ENCODE measurements around the gene RNASE11. TPM values are rescaled to one million over a fixed set of nuclear protein-coding genes. Genes with fewer than 3 reads are reported as not detected.

The RNASE11 gene
- polyA plus RNA-seq, 1 experiment: not detected

DNA sequence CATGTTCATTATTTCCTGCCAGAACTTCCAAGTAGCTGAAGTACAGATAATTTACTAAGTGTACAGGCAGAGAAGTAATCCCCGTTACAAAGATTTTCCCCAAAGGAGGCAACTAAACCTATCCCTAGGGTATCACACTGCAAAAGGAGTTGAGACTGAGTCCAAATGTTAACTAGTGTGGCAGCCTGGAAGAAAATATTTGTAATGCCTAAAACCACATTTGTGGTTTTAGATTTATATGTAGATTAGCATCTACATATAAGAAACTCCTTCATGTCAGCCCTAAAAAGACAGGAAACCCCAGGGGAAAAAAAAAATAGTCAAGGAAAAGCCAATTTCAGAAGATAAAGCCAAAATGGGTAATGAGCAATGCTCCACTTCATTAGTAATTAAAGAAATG lies 4.8 kb upstream of the RNASE11 start:
- TF ChIP-seq, protein P1, sequence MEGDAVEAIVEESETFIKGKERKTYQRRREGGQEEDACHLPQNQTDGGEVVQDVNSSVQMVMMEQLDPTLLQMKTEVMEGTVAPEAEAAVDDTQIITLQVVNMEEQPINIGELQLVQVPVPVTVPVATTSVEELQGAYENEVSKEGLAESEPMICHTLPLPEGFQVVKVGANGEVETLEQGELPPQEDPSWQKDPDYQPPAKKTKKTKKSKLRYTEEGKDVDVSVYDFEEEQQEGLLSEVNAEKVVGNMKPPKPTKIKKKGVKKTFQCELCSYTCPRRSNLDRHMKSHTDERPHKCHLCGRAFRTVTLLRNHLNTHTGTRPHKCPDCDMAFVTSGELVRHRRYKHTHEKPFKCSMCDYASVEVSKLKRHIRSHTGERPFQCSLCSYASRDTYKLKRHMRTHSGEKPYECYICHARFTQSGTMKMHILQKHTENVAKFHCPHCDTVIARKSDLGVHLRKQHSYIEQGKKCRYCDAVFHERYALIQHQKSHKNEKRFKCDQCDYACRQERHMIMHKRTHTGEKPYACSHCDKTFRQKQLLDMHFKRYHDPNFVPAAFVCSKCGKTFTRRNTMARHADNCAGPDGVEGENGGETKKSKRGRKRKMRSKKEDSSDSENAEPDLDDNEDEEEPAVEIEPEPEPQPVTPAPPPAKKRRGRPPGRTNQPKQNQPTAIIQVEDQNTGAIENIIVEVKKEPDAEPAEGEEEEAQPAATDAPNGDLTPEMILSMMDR (IDR thresholded peaks at IDR 0.05; ENCODE audit: insufficient read depth, low read depth, low read length): no peak
- Histone ChIP-seq H3K36me3 (ENCODE audit: control insufficient read depth, insufficient read depth, low read length) (no peaks in the 10 kb centered on the region), H3K4me3 (ENCODE audit: low read depth, low read length) (no peak overlapping the region), H3K27me3 (ENCODE audit: control insufficient read depth, insufficient read depth, low read length) (no peaks in the 10 kb centered on the region; the same call in 1 of the 2 replicates)
- DNase-seq (ENCODE audit: low read depth): no peak
- CTCF ChIA-PET: interaction anchor here (0.6 kb wide), 1 partner anchor 1130 kb away, joined by 3 read pairs; no protein-coding TSS in a partner anchor
- POLR2A ChIA-PET: no interaction called here

DNA sequence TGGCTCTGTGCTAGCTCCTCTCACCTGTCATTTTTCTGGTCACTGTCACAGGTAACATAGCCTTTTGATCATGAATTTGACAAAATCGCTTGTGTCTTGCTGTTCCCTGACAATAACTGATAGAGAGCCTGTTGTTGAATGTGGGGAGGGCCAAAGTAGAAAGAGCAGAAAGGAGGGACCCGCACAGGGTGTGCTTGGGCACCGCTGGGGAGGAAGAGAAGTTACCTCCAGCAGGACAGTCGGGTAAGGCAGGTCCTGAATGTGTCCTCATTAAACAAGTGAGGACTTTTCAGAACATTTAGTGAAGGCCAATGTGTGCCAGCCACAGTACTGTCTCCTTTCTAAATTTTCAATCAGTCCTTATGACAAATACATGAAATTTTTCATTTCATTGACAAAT lies 3.4 kb upstream of the RNASE11 start, which contains the start of gene RNASE12:
Gene RNASE12 (minus strand): TSS at position 142 of the 400 bp plus-strand sequence. CDS start 653 bp downstream, outside the sequence.
- H3K27me3 ChIP-seq (ENCODE audit: control insufficient read depth, insufficient read depth, low read length): no peaks in the 10 kb centered on the region; the same call in 1 of the 2 replicates
- H3K4me3 ChIP-seq (ENCODE audit: low read depth, low read length): no peak within 1 kb of the TSS
- no peak for DNase-seq (ENCODE audit: low read depth)
- ChIA-PET POLR2A (no interaction called here), CTCF (no interaction called here)
- no peaks in the 10 kb centered on the region for H3K36me3 ChIP-seq (ENCODE audit: control insufficient read depth, insufficient read depth, low read length)
- TF ChIP-seq, protein P1 (IDR thresholded peaks at IDR 0.05; ENCODE audit: insufficient read depth, low read depth, low read length): no peak

DNA sequence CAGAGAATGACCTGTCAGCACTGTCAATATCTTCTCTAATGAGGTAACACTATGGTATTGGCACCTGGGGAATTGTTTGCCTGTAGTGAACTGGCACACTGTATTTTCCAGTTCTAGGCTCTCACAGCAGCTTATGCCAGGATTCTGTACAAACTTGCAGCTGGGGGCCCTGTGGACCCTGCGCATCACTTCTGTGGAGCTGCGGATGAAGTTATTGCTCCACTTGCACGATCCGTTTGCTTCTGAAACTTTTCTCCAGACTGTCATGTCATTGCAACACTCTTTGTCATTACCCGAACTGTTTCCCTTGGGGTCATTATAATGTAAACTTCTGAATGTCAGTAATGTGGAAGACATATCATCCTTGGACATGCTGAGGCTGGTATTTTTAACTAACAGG lies 3.9 kb downstream of the RNASE11 start:
- H3K4me3 ChIP-seq (ENCODE audit: low read depth, low read length): no peak overlapping the region
- H3K36me3 ChIP-seq (ENCODE audit: control insufficient read depth, insufficient read depth, low read length): no peaks in the 10 kb centered on the region
- ChIA-PET CTCF (interaction anchor here (0.6 to 0.9 kb wide), 2 partner anchors 29 to 38 kb away, joined by 3 read pairs; no protein-coding TSS in a partner anchor), POLR2A (no interaction called here)
- H3K27me3 ChIP-seq (ENCODE audit: control insufficient read depth, insufficient read depth, low read length): no peaks in the 10 kb centered on the region; the same call in 1 of the 2 replicates
- TF ChIP-seq, protein P1 (IDR thresholded peaks at IDR 0.05; ENCODE audit: insufficient read depth, low read depth, low read length): no peak
- DNase-seq (ENCODE audit: low read depth): no peak

DNA sequence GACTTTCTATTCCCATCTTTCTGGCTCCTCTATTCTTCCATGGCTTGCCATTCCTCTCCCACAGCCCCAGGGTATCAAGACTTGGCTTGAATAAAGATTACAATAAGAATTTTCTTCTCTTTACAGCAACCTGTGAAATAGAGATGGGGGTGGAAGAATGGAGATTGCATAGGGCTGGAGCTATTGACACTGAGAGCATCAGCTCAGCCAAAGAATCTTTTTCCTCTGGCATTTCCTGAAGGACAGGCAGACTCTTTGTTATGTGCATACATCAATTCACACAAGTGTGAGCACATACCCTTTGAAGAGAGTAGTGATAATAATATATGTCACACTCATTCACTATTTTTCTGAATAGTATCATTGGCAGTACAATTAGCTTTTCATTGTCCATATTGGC lies 4.7 kb downstream of the RNASE11 start:
- TF ChIP-seq, protein P1 (IDR thresholded peaks at IDR 0.05; ENCODE audit: insufficient read depth, low read depth, low read length): no peak
- ChIA-PET CTCF (interaction anchor here (0.9 to 1.6 kb wide), 2 partner anchors 26 to 30 kb away, joined by 3 to 5 read pairs; no protein-coding TSS in a partner anchor), POLR2A (no interaction called here)
- H3K4me3 ChIP-seq (ENCODE audit: low read depth, low read length): no peak overlapping the region
- H3K27me3 ChIP-seq (ENCODE audit: control insufficient read depth, insufficient read depth, low read length): no peaks in the 10 kb centered on the region; the same call in 1 of the 2 replicates
- H3K36me3 ChIP-seq (ENCODE audit: control insufficient read depth, insufficient read depth, low read length): no peaks in the 10 kb centered on the region
- no peak for DNase-seq (ENCODE audit: low read depth)

DNA sequence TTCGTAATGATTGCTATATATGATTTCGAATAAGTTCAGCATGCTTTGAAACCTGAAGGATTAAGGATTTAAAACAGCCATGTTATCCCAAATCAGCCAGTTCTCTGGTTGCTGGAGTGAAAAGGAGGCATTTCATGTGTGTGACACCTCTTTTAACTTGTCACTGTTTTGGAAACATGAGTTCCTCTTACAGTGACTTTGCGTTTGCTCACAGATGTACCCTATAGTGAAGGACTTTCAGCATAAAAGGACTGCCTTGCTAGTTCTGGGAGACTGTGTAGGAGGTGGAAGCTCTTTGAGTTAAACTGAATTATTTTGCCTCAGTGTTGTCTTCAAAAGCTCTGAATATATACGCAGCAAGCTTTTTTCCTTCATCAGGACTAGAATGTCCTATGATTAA lies 7.6 kb downstream of the RNASE11 start:
- DNase-seq (ENCODE audit: low read depth): no peak
- CTCF ChIA-PET: no interaction called here
- POLR2A ChIA-PET: no interaction called here
- TF ChIP-seq, protein P1 (IDR thresholded peaks at IDR 0.05; ENCODE audit: insufficient read depth, low read depth, low read length): no peak
- Histone ChIP-seq H3K4me3 (ENCODE audit: low read depth, low read length) (no peak overlapping the region), H3K36me3 (ENCODE audit: control insufficient read depth, insufficient read depth, low read length) (no peaks in the 10 kb centered on the region), H3K27me3 (ENCODE audit: control insufficient read depth, insufficient read depth, low read length) (no peaks in the 10 kb centered on the region)

All from BJ (cell line).